Measurements from ENCODE around the gene SMARCD1. TPM values are rescaled to one million over a fixed set of nuclear protein-coding genes. Genes with fewer than 3 reads are reported as not detected.

The SMARCD1 gene
- total RNA-seq, 6 donors from 2014 or later: 44.6 to 76.2 (median 51.0) TPM

- no peaks in the 10 kb centered on the region for H3K9me3 ChIP-seq
- TF ChIP-seq POLR2A (IDR thresholded peaks at IDR 0.05) (no peak), CTCF (IDR thresholded peaks at IDR 0.05) (peak; percentile 76 to 94 (median 90))
- ATAC-seq (ENCODE audit: low FRiP score in 2 of 2) (peak; percentile 71), DNase-seq (peak; percentile 44 to 80)
- peaks cover 23 to 36% (median 29%) of the 10 kb centered on the region in 4 donors for H3K4me1 ChIP-seq
- 7 to 9% methylated on average over 15 to 17 of the region's 17 CpGs for WGBS, 2 donors
- H3K36me3 ChIP-seq: no peaks in the 10 kb centered on the region
- H3K27me3 ChIP-seq: peaks cover 0 to 19% (median 6%) of the 10 kb centered on the region in 4 donors
- no peak overlapping the region for H3K4me3 ChIP-seq
- H3K27ac ChIP-seq: no peak overlapping the region
These were observed 29.1 kb upstream of the SMARCD1 start for GRCh38 chr12:50055831-50056638.

- no peaks in the 10 kb centered on the region for H3K9me3 ChIP-seq
- no peak overlapping the region for H3K27ac ChIP-seq
- H3K36me3 ChIP-seq: no peaks in the 10 kb centered on the region
- TF ChIP-seq CTCF (IDR thresholded peaks at IDR 0.05) (no peak), POLR2AphosphoS5 (IDR thresholded peaks at IDR 0.05) (no peak), EP300 (IDR thresholded peaks at IDR 0.05) (no peak), POLR2A (IDR thresholded peaks at IDR 0.05) (no peak)
- peaks cover 22 to 31% (median 25%) of the 10 kb centered on the region in 4 donors for H3K4me1 ChIP-seq
- H3K27me3 ChIP-seq: peaks cover 0 to 19% (median 6%) of the 10 kb centered on the region in 4 donors
- DNase-seq: no peak
- 8 to 20% methylated on average over 3 of the region's 3 CpGs for WGBS, 2 donors
- ATAC-seq (ENCODE audit: low FRiP score in 2 of 2): no peak
- H3K4me3 ChIP-seq: peak overlapping the region in 2 of 4 donors; percentile 62 to 75
These were observed 28.5 kb upstream of the SMARCD1 start for GRCh38 chr12:50056639-50056976.

- TF ChIP-seq POLR2A (IDR thresholded peaks at IDR 0.05): no peak
- TF ChIP-seq CTCF (IDR thresholded peaks at IDR 0.05): peak in 3 of 6 experiments; percentile 20 to 29 (median 24)
- ATAC-seq (ENCODE audit: low FRiP score in 2 of 2) (peak in 1 of 2 donors; percentile 88), DNase-seq (peak; percentile 54 to 94)
- Histone ChIP-seq H3K27ac (peak within 1 kb of the TSS in 1 of 4 donors; percentile 44), H3K27me3 (peaks cover 0 to 19% (median 6%) of the 10 kb centered on the region in 4 donors), H3K36me3 (no peaks in the 10 kb centered on the region), H3K4me3 (peak within 1 kb of the TSS; percentile 43 to 75 (median 60)), H3K4me1 (peaks cover 20 to 30% (median 23%) of the 10 kb centered on the region in 4 donors), H3K9me3 (no peaks in the 10 kb centered on the region)
- WGBS, 2 donors: 1 to 2% methylated on average over 11 to 41 of the region's 88 CpGs
These were observed 27.9 kb upstream of the SMARCD1 start, which contains the start of gene ASIC1 for GRCh38 chr12:50057000-50057841. TSS of gene ASIC1 (plus strand) at chr12:50057596. CDS start at chr12:50058767, 1,171 bp downstream.

- DNase-seq: no peak
- H3K4me1 ChIP-seq: peaks cover 20 to 30% (median 23%) of the 10 kb centered on the region in 4 donors
- H3K4me3 ChIP-seq: peak overlapping the region in 3 of 4 donors; percentile 58 to 75 (median 62)
- no peaks in the 10 kb centered on the region for H3K36me3 ChIP-seq
- WGBS, 2 donors: 37 to 80% methylated on average over 3 to 19 of the region's 30 CpGs
- no peak for ATAC-seq (ENCODE audit: low FRiP score in 2 of 2)
- TF ChIP-seq EP300 (IDR thresholded peaks at IDR 0.05) (no peak), CTCF (IDR thresholded peaks at IDR 0.05) (no peak), POLR2AphosphoS5 (IDR thresholded peaks at IDR 0.05) (no peak), POLR2A (IDR thresholded peaks at IDR 0.05) (no peak)
- H3K9me3 ChIP-seq: no peaks in the 10 kb centered on the region
- H3K27me3 ChIP-seq: peaks cover 0 to 19% (median 6%) of the 10 kb centered on the region in 4 donors
- no peak overlapping the region for H3K27ac ChIP-seq
These were observed 27.1 kb upstream of the SMARCD1 start for GRCh38 chr12:50057896-50058670.

All from upper lobe of left lung (tissue), 6 donors.